Testis (tissue), 5 donors: ENCODE measurements around the gene AGBL2. TPM values are rescaled to one million over a fixed set of nuclear protein-coding genes. Genes with fewer than 3 reads are reported as not detected.
"Not testable (repeated sequence)": the region's sequence is repeated elsewhere in the genome, so short reads cannot be mapped to it uniquely, and the experiment has no call there.

Experiments used
- DNase-seq: peaks from one replicate; pipeline ENCODE4 v3.0.0-alpha.2; 2019
- H3K27ac ChIP-seq, 2 donors: fragments of 200-600 bp; sonication (generic); one replicate each; pipeline ENCODE4 v1.5.1; 2019
- H3K27me3 ChIP-seq: fragments of 200-600 bp; sonication (generic); one replicate; pipeline ENCODE4 v1.5.1; 2019
- H3K36me3 ChIP-seq: fragments of 200-600 bp; sonication (generic); one replicate; pipeline ENCODE4 v1.5.1; 2017; ENCODE audit warnings: low read depth; ENCODE audit errors: missing control alignments
- H3K4me1 ChIP-seq: fragments of 200-600 bp; sonication (generic); one replicate; pipeline ENCODE4 v1.5.1; 2019
- H3K4me3 ChIP-seq, 2 donors: fragments of 200-600 bp; sonication (generic); one replicate each; pipeline ENCODE4 v1.5.1; 2017 to 2019
- H3K9me3 ChIP-seq: fragments of 200-600 bp; sonication (generic); one replicate; pipeline ENCODE4 v1.5.1; 2017
- CTCF ChIP-seq, 3 experiments: fragments of 450-650 bp in 2 of 3; fragments of 200-600 bp in 1 of 3; sonication (generic) in 1 of 3; IDR thresholded peaks; one replicate each; pipeline ENCODE4 v1.5.1; 2016 to 2019; ENCODE audit warnings: antibody characterized with exemption in 3 of 3, mild to moderate bottlenecking in 2 of 3, moderate library complexity in 1 of 3
- POLR2A ChIP-seq: fragments of 450-650 bp; IDR thresholded peaks from one replicate; pipeline ENCODE4 v1.6.1; 2017; ENCODE audit warnings: antibody characterized with exemption, mild to moderate bottlenecking, moderate library complexity
- WGBS, 2 donors: methylation state at CpG; one replicate each; pipeline ENCODE4 v1.1.5; 2018; 5-methylcytosine and 5-hydroxymethylcytosine counted together
- intact Hi-C: fragments of 100-400 bp; cut with DNase I; formaldehyde crosslinking; loops from one replicate; pipeline ENCODE4 v1.15.1; 2023; ENCODE audit warnings: low total_unique reads
- long read RNA-seq, 2 donors: transcript quantifications; one replicate each; lab custom pipeline, GENCODE V29; 2026
- polyA plus RNA-seq: library from polyadenylated mRNA; stranded (reverse); fragments of 350-450 nt; fragmentation: Illumina TruSeq; extraction: RNeasy Lipid Tissue Mini Kit (QIAGEN cat#74804); gene quantifications from one replicate; pipeline ENCODE4 v1.2.3, GENCODE V29; 2014; ENCODE audit warnings: low read depth, low replicate concordance; ENCODE audit not compliant: insufficient read depth
- total RNA-seq, 2 donors: library from RNA; depleted of rRNA; stranded (reverse); fragments of >200 nt; gene quantifications; one replicate each; pipeline ENCODE4 v1.2.3, GENCODE V29; 2016

AGBL2 gene
- 10 to 100 TPM; 25.8 to 40.6 TPM for total RNA-seq
- polyA plus RNA-seq: 65.2 TPM
- long read RNA-seq, donor 1: 0 reads
- long read RNA-seq, donor 2: 0 reads

DNA sequence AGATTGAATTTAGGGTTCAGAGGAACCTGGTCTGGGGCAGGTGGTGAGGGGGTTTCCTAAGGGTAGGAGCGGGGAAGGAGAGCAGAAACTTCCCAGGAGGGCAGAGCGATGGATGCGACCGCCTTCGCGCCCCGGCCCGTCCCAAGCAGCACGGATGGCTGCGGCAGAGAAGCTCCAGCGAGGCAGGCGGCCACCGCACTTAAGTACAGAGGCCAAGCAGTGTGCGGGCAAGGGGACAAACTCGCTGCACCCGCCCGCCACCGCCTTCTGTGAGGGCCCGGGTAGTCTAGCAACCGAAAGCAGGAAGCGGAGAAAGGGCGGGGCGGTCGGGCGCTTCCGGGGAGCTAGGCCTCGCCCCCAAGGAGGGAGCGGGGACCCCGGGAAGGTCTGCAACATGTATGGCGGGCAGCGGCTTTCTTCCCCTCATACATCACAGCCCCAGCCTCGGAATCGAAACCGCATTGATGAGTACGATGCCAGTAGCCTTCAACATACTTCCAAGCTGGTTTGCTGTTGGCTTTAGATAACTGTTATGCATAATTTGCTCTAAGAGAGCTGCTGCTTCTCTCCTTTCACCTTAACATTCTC is at the start of gene AGBL2:
TSS of gene AGBL2 (minus strand) at position 288 of the 588 bp plus-strand sequence. CDS start 719 bp downstream, outside the sequence.
- H3K4me1 ChIP-seq: peaks cover 7% of the 10 kb centered on the region
- H3K27ac ChIP-seq: peak within 1 kb of the TSS; percentile 62 to 63
- 1% methylated on average over 31 to 35 of the region's 35 CpGs for WGBS, 2 donors
- no peaks in the 10 kb centered on the region for H3K36me3 ChIP-seq
- H3K27me3 ChIP-seq: no peaks in the 10 kb centered on the region
- no peak for TF ChIP-seq POLR2A
- TF ChIP-seq CTCF (IDR thresholded peaks at IDR 0.05): no peak
- intact Hi-C loops: no loop called here
- peak within 1 kb of the TSS; percentile 65 to 92 for H3K4me3 ChIP-seq
- no peaks in the 10 kb centered on the region for H3K9me3 ChIP-seq
- peak; percentile 78 for DNase-seq

GRCh38 chr11:47759291-47759690 is 44.1 kb upstream of the AGBL2 start:
- intact Hi-C loops: not testable (repeated sequence)

DNA sequence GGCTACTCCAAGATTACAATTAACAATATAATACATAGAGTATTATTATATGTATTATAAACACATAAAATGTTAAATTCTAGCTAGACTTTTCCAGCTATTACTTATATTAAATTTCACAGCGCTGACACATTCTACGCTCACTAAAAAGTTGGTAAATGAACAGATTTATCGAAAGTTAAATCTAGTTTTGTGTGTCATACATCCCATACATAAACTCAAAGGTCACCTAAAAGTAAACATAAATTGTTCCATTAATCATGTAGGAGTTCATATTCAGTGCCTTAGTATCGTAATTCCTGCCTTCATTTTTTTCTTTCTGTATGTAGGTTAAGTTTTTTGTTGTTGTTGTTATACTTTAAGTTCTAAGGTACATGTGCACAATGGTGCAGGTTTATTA is 41.0 kb upstream of the AGBL2 start:
- Histone ChIP-seq H3K36me3 (peaks cover 1% of the 10 kb centered on the region), H3K4me1 (no peaks in the 10 kb centered on the region), H3K27me3 (no peaks in the 10 kb centered on the region), H3K27ac (no peak overlapping the region), H3K4me3 (no peak overlapping the region), H3K9me3 (no peaks in the 10 kb centered on the region)
- TF ChIP-seq POLR2A (no peak), CTCF (IDR thresholded peaks at IDR 0.05) (no peak)
- DNase-seq: no peak
- 93 to 96% methylated on average over 4 of the region's 4 CpGs for WGBS, 2 donors
- intact Hi-C loops: no loop called here

More at GRCh38 chr11:47759291-47759690, 44.1 kb upstream of the AGBL2 start:
- DNase-seq: peak; percentile 13
- H3K4me3 ChIP-seq, H3K27ac ChIP-seq, H3K4me1 ChIP-seq, H3K27me3 ChIP-seq, H3K36me3 ChIP-seq, H3K9me3 ChIP-seq: not testable (repeated sequence)
- 88% methylated on average over 11 of the region's 11 CpGs for WGBS, 2 donors

GRCh38 chr11:47750725-47751124 is 35.6 kb upstream of the AGBL2 start:
- no peaks in the 10 kb centered on the region for H3K27me3 ChIP-seq
- 88 to 92% methylated on average over 5 of the region's 5 CpGs for WGBS, 2 donors

DNA sequence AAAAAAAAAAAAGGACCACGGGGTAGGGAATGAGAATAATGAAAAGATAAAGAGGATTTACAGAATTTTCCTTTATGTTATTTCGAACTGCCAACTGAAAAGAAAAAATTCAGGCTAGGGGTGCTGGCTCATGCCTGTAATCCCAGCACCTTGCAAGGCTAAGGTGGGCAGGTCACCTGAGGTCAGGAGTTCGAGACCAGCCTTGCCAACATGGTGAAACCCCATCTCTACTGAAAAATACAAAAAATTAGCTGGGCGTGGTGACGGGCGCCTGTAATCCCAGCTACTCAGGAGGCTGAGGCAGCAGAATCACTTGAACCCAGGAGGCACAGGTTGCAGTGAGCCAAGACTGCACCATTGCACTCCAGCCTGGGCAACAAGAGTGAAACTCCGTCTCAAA is 27.3 kb upstream of the AGBL2 start:
- H3K27ac ChIP-seq, H3K9me3 ChIP-seq, H3K36me3 ChIP-seq, intact Hi-C loops, H3K4me1 ChIP-seq, DNase-seq, H3K27me3 ChIP-seq, H3K4me3 ChIP-seq: not testable (repeated sequence)
- 93 to 94% methylated on average over 7 of the region's 7 CpGs for WGBS, 2 donors

More at GRCh38 chr11:47750725-47751124, 35.6 kb upstream of the AGBL2 start:
- Histone ChIP-seq H3K4me3 (no peak overlapping the region), H3K27ac (no peak overlapping the region), H3K36me3 (peaks cover 4% of the 10 kb centered on the region), H3K4me1 (no peaks in the 10 kb centered on the region), H3K9me3 (no peaks in the 10 kb centered on the region)
- intact Hi-C loops: no loop called here
- TF ChIP-seq POLR2A (no peak), CTCF (IDR thresholded peaks at IDR 0.05) (no peak)
- DNase-seq: no peak

DNA sequence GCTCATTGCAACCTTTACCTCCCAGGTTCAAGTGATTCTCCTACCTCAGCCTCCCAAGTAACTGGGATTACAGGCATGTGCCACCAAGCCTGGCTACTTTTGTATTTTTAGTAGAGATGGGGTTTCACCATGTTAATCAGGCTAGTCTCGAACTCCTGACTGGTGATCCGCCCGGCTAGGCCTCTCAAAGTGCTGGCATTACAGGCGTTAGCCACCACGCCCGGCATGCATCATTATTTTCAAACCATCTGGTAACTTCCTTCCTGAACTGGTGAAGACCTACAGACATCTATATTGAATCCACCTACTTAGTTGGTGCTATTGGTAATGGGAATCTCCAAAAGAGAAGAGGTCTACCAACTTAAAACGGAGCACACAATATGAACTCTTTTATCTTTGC is 22.6 kb upstream of the AGBL2 start:
- DNase-seq, H3K4me1 ChIP-seq, H3K27me3 ChIP-seq, intact Hi-C loops, H3K36me3 ChIP-seq, H3K27ac ChIP-seq, H3K9me3 ChIP-seq, H3K4me3 ChIP-seq: not testable (repeated sequence)
- 92 to 95% methylated on average over 7 of the region's 7 CpGs for WGBS, 2 donors
